Cardiac muscle cell (in vitro differentiated cells and primary cell): ENCODE data around the gene EFCAB10. TPM values are rescaled to one million over a fixed set of nuclear protein-coding genes. Genes with fewer than 3 reads are reported as not detected.

ENCODE experiments used
- DNase-seq, 2 donors: peaks; one replicate each; pipeline versions ENCODE4 v3.0.0 to v3.0.0-alpha.2; 2010 to 2017; ENCODE audit warnings: low read depth in 1 of 2, low spot score in 1 of 2
- H3K27ac ChIP-seq: fragments of 200-600 bp; sonication (generic); 2 replicates; pipeline ENCODE4 v1.5.1; 2016
- H3K27me3 ChIP-seq: fragments of 200-600 bp; sonication (generic); 2 replicates; pipeline ENCODE4 v1.6.0; 2016; ENCODE audit warnings: control low read depth
- H3K36me3 ChIP-seq: fragments of 200-600 bp; sonication (generic); 2 replicates; pipeline ENCODE4 v1.5.1; 2016; ENCODE audit warnings: control low read depth
- H3K4me1 ChIP-seq: fragments of 200-600 bp; sonication (generic); 2 replicates; pipeline ENCODE4 v1.8.1; 2017; ENCODE audit warnings: low read depth, mild to moderate bottlenecking, mixed run types
- H3K4me3 ChIP-seq: fragments of 200-600 bp; sonication (generic); 2 replicates; pipeline ENCODE4 v1.5.1; 2016; ENCODE audit warnings: mild to moderate bottlenecking
- H3K9me3 ChIP-seq: fragments of 200-600 bp; sonication (generic); 2 replicates; pipeline ENCODE4 v1.5.1; 2017; ENCODE audit warnings: low read depth, mild to moderate bottlenecking, control low read depth
- CTCF ChIP-seq: IDR thresholded peaks from 2 replicates; pipeline ENCODE4 v1.5.1; 2012; ENCODE audit warnings: low read depth, mild to moderate bottlenecking, low read length
- polyA plus RNA-seq: library from polyadenylated mRNA; unstranded; fragments of >200 nt; fragmentation: Nextera tagmentation; extraction: Ambion mirVana; gene quantifications from 2 replicates; pipeline ENCODE4 v1.2.1, GENCODE V29; 2016
- total RNA-seq: library from RNA; depleted of rRNA; stranded (reverse); fragments of >200 nt; gene quantifications from 2 replicates; pipeline ENCODE4 v1.2.3, GENCODE V29; 2016

The EFCAB10 gene
- total and polyA plus RNA-seq, 2 experiments from 2014 or later = 0.57 TPM; not detected in 1

- TF ChIP-seq CTCF = peak; percentile 9
Observed at GRCh38 chr7:105594034-105594433, 12.7 kb upstream of the EFCAB10 start.

GRCh38 chr7:105591522-105591921 is 10.2 kb upstream of the EFCAB10 start:
- no peak for TF ChIP-seq CTCF
- no peak overlapping the region for H3K27ac ChIP-seq
- no peaks in the 10 kb centered on the region for H3K27me3 ChIP-seq
- H3K36me3 ChIP-seq = no peaks in the 10 kb centered on the region
- peaks cover 11% of the 10 kb centered on the region for H3K4me1 ChIP-seq
- no peak overlapping the region for H3K4me3 ChIP-seq
- DNase-seq = no peak
- no peaks in the 10 kb centered on the region for H3K9me3 ChIP-seq

More at GRCh38 chr7:105594034-105594433, 12.7 kb upstream of the EFCAB10 start:
- no peaks in the 10 kb centered on the region for H3K27me3 ChIP-seq
- no peak overlapping the region for H3K27ac ChIP-seq
- no peak for DNase-seq
- no peaks in the 10 kb centered on the region for H3K4me1 ChIP-seq
- H3K4me3 ChIP-seq = no peak overlapping the region
- H3K36me3 ChIP-seq = no peaks in the 10 kb centered on the region
- H3K9me3 ChIP-seq = no peaks in the 10 kb centered on the region

- Histone ChIP-seq H3K4me1 (peaks cover 11% of the 10 kb centered on the region), H3K27ac (no peak overlapping the region), H3K36me3 (no peaks in the 10 kb centered on the region), H3K9me3 (no peaks in the 10 kb centered on the region), H3K27me3 (no peaks in the 10 kb centered on the region), H3K4me3 (no peak overlapping the region)
- no peak for TF ChIP-seq CTCF
- DNase-seq = no peak
Observed at GRCh38 chr7:105590793-105591192, 9.5 kb upstream of the EFCAB10 start.

- no peaks in the 10 kb centered on the region for H3K27me3 ChIP-seq
- H3K9me3 ChIP-seq = no peaks in the 10 kb centered on the region
- peaks cover 11% of the 10 kb centered on the region for H3K4me1 ChIP-seq
- H3K36me3 ChIP-seq = no peaks in the 10 kb centered on the region
- H3K4me3 ChIP-seq = no peak overlapping the region
- no peak overlapping the region for H3K27ac ChIP-seq
- peak; percentile 72 for TF ChIP-seq CTCF
- DNase-seq = peak; percentile 69 to 85
Observed at GRCh38 chr7:105589356-105590077, 8.2 kb upstream of the EFCAB10 start.

- peaks cover 11% of the 10 kb centered on the region for H3K4me1 ChIP-seq
- no peak for TF ChIP-seq CTCF
- peak overlapping the region; percentile 69 for H3K27ac ChIP-seq
- H3K36me3 ChIP-seq = no peaks in the 10 kb centered on the region
- H3K4me3 ChIP-seq = no peak overlapping the region
- no peaks in the 10 kb centered on the region for H3K27me3 ChIP-seq
- DNase-seq = peak in 1 of 2 donors; percentile 73
- H3K9me3 ChIP-seq = no peaks in the 10 kb centered on the region
Observed at GRCh38 chr7:105587909-105588635, 6.8 kb upstream of the EFCAB10 start.
